Testis (tissue), 3 donors: ENCODE measurements around the gene HAAO. TPM values are rescaled to one million over a fixed set of nuclear protein-coding genes. Genes with fewer than 3 reads are reported as not detected.
"Not testable (repeated sequence)": the region's sequence is repeated elsewhere in the genome, so short reads cannot be mapped to it uniquely, and the experiment has no call there.

Experiments used
- DNase-seq: peaks from one replicate; pipeline ENCODE4 v3.0.0-alpha.2; 2019
- H3K27ac ChIP-seq, 2 donors: fragments of 200-600 bp; sonication (generic); one replicate each; pipeline ENCODE4 v1.5.1; 2019
- H3K27me3 ChIP-seq: fragments of 200-600 bp; sonication (generic); one replicate; pipeline ENCODE4 v1.5.1; 2019
- H3K36me3 ChIP-seq: fragments of 200-600 bp; sonication (generic); one replicate; pipeline ENCODE4 v1.5.1; 2017; ENCODE audit warnings: low read depth; ENCODE audit errors: missing control alignments
- H3K4me1 ChIP-seq: fragments of 200-600 bp; sonication (generic); one replicate; pipeline ENCODE4 v1.5.1; 2019
- H3K4me3 ChIP-seq, 2 donors: fragments of 200-600 bp; sonication (generic); one replicate each; pipeline ENCODE4 v1.5.1; 2017 to 2019
- H3K9me3 ChIP-seq: fragments of 200-600 bp; sonication (generic); one replicate; pipeline ENCODE4 v1.5.1; 2017
- CTCF ChIP-seq, 3 experiments: fragments of 450-650 bp in 2 of 3; fragments of 200-600 bp in 1 of 3; sonication (generic) in 1 of 3; IDR thresholded peaks; one replicate each; pipeline ENCODE4 v1.5.1; 2016 to 2019; ENCODE audit warnings: antibody characterized with exemption in 3 of 3, mild to moderate bottlenecking in 2 of 3, moderate library complexity in 1 of 3
- POLR2A ChIP-seq: fragments of 450-650 bp; IDR thresholded peaks from one replicate; pipeline ENCODE4 v1.6.1; 2017; ENCODE audit warnings: antibody characterized with exemption, mild to moderate bottlenecking, moderate library complexity
- WGBS, 2 donors: methylation state at CpG; one replicate each; pipeline ENCODE4 v1.1.5; 2018; 5-methylcytosine and 5-hydroxymethylcytosine counted together
- intact Hi-C: fragments of 100-400 bp; cut with DNase I; formaldehyde crosslinking; loops from one replicate; pipeline ENCODE4 v1.15.1; 2023; ENCODE audit warnings: low total_unique reads
- polyA plus RNA-seq: library from polyadenylated mRNA; stranded (reverse); fragments of 350-450 nt; fragmentation: Illumina TruSeq; extraction: RNeasy Lipid Tissue Mini Kit (QIAGEN cat#74804); gene quantifications from one replicate; pipeline ENCODE4 v1.2.3, GENCODE V29; 2014; ENCODE audit warnings: low read depth, low replicate concordance; ENCODE audit not compliant: insufficient read depth
- total RNA-seq, 2 donors: library from RNA; depleted of rRNA; stranded (reverse); fragments of >200 nt; gene quantifications; one replicate each; pipeline ENCODE4 v1.2.3, GENCODE V29; 2016

HAAO gene
- total and polyA plus RNA-seq, 3 donors from 2014 or later = 3.2 to 6.0 (median 5.3) TPM

DNA sequence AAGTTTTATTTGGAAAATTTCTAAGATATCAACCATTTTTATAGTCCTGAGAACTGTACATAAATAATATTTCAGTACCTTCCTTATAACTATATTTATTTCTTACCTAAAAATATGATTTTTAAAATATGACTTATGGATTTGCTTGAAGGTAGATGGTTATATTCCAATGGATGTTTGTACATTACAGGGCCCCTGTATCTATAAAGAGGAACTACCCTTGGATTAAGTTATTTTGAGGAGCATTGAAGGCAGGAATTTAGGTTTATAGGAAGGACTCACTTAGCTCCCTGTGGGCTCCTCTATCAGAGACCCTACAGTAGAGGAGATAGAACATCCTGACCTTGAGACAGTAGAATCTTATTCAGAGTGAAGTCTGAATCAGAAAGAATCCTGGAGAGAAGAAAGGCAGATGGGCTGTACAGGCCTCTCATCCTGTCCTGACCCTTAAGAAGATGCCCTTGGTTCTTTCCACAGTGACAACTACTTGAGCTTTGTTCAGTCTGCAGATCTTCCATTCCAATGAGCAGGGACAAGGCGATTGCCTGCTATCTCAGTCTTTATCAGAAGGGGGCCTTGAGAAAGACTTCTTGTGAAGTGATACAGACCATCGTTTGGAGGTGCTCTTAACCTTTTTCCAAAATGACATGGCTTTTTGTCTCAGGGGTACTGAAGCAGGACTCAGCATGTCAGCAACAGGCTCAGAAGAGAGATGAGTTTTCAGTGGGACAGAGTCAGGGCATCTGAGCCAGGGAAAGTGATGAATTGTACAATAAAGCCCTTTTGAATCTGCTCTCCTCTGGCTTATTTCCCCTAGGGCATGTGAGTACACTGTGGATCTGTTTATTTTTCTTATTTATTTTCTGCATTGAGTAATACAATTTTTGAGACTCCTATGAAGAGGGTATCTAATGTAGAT lies 49.4 kb downstream of the HAAO start:
- Histone ChIP-seq H3K27ac (no peak overlapping the region), H3K36me3 (no peaks in the 10 kb centered on the region), H3K4me3 (no peak overlapping the region), H3K4me1 (no peaks in the 10 kb centered on the region), H3K27me3 (no peaks in the 10 kb centered on the region), H3K9me3 (no peaks in the 10 kb centered on the region)
- WGBS, 2 donors = 59 to 62% methylated on average over 2 of the region's 2 CpGs
- DNase-seq = no peak
- intact Hi-C loops = no loop called here
- TF ChIP-seq CTCF (IDR thresholded peaks at IDR 0.05) (no peak), POLR2A (no peak)

- intact Hi-C loops = no loop called here
- DNase-seq = no peak
- 79 to 87% methylated on average over 3 of the region's 3 CpGs for WGBS, 2 donors
- Histone ChIP-seq H3K27me3 (no peaks in the 10 kb centered on the region), H3K27ac (no peak overlapping the region), H3K9me3 (no peaks in the 10 kb centered on the region), H3K4me1 (no peaks in the 10 kb centered on the region), H3K36me3 (no peaks in the 10 kb centered on the region), H3K4me3 (no peak overlapping the region)
- no peak for TF ChIP-seq POLR2A
- TF ChIP-seq CTCF (IDR thresholded peaks at IDR 0.05) = no peak
Observed at GRCh38 chr2:42741140-42741539, 51.2 kb downstream of the HAAO start.

- no peak overlapping the region for H3K4me3 ChIP-seq
- intact Hi-C loops = no loop called here
- no peaks in the 10 kb centered on the region for H3K9me3 ChIP-seq
- no peak overlapping the region for H3K27ac ChIP-seq
- no peaks in the 10 kb centered on the region for H3K4me1 ChIP-seq
- no peak for DNase-seq
- H3K36me3 ChIP-seq = no peaks in the 10 kb centered on the region
- H3K27me3 ChIP-seq = no peaks in the 10 kb centered on the region
- no peak for TF ChIP-seq CTCF (IDR thresholded peaks at IDR 0.05)
- TF ChIP-seq POLR2A = no peak
Observed at GRCh38 chr2:42736598-42737322, 55.6 kb downstream of the HAAO start.

DNA sequence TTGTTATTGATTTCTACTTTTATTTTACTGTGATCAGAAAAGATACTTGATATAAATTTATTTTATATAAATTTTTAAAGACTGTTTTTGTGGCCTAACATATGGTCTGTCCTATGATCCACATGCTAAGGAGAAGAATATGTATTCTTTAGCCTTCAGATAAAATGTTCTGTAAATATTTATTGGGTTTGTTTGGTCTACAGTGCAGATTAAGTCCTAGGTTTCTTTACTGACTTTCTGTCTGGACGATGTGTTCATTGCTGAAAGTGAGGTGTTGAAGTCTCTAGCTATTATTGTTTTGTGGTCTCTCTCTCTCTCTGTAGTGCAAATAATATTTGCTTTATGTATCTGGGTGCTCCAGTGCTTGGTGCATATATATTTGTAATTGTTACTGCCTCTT lies 58.5 kb downstream of the HAAO start:
- Histone ChIP-seq H3K9me3 (no peaks in the 10 kb centered on the region), H3K36me3 (no peaks in the 10 kb centered on the region), H3K27me3 (no peaks in the 10 kb centered on the region), H3K4me1 (no peaks in the 10 kb centered on the region), H3K27ac (no peak overlapping the region), H3K4me3 (no peak overlapping the region)
- TF ChIP-seq CTCF (IDR thresholded peaks at IDR 0.05) = no peak
- TF ChIP-seq POLR2A = no peak
- 97 to 100% methylated on average over 1 of the region's 1 CpG for WGBS, 2 donors
- no peak for DNase-seq
- intact Hi-C loops = no loop called here

GRCh38 chr2:42731316-42731715 lies 61.1 kb downstream of the HAAO start:
- DNase-seq, H3K9me3 ChIP-seq, H3K4me1 ChIP-seq, H3K27me3 ChIP-seq, H3K36me3 ChIP-seq, H3K27ac ChIP-seq, intact Hi-C loops, H3K4me3 ChIP-seq: not testable (repeated sequence)
- WGBS, 2 donors = 92 to 94% methylated on average over 4 of the region's 4 CpGs
